ENCODE measurements around the gene DHRS2.

DHRS2 gene

GRCh38 chr14:23613242-23614070 lies 22.7 kb upstream of the DHRS2 start:
- no peak for FAIRE-seq

DNA sequence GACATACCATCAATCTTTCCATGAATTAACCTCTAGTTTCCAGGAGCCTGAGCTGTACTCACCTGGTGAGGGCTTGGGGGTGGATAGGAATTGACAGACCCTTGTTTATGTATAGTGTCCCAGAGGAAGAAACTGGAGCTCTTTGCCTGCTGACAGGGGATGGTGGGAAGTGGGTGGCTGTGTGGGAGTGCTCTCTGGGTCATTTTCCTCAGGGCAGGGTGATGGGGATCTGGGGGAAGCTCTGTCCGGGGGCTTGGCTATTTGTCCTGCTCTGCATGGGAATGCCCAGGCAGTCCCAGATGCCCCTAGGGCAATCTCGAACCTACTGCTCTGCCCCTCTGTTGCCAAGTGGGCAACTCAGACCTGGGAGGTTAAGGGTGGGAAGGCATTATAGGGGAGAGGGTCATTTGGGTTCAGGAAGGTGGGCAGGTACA lies 21.8 kb upstream of the DHRS2 start:
- no peak for FAIRE-seq

DNA sequence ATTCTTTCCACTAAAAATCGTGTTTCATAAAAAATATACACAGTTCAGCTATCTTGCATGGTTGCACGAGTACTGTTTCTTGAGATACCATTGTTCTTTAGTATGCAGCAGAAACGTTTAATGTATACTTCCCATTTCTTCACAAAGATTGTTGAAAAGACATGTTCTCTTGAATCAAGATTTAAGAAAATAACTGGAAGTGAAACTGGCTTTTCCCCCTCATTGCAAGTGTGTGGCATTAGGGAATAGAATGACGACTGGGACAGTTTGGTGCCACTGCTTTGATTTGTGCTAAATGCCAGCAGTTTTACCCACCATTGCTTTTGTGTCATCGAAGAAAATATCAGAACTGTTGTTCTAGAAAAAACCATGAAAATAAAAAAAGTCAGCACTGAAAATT lies 20.3 kb upstream of the DHRS2 start:
- no peak for FAIRE-seq

- FAIRE-seq: no peak
Observed at GRCh38 chr14:23617539-23617938, 18.6 kb upstream of the DHRS2 start.

DNA sequence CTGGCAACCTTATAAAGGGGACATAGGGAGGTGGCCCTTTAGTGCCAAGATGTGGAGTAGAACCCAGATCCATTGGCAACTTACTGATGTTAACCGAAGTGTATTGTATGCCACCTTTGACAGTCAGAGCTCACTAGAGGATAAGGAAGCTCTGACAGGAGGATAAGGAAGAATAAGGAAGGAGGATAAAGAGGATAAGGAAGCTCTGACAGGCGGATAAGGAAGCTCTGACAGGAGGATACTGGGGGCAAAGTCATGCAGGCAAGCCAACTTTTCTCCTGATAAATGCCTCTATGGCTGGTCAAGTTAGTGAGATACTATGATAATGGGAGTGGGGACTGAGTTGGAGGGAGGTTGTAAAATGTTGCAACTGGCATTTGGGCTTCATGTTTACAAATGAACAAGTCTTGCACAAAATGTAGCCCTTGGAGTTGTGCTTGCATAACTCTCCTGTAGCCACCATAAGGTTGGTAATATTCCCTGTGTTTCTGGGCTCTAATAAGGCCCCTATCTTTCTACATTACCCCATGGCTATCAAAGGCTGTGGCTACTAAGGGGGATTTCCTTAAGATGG lies 17.7 kb upstream of the DHRS2 start:
- FAIRE-seq: no peak

GRCh38 chr14:23620177-23620702 lies 15.9 kb upstream of the DHRS2 start:
- FAIRE-seq: no peak

- no peak for FAIRE-seq
Observed at GRCh38 chr14:23621204-23621931, 14.8 kb upstream of the DHRS2 start.

DNA sequence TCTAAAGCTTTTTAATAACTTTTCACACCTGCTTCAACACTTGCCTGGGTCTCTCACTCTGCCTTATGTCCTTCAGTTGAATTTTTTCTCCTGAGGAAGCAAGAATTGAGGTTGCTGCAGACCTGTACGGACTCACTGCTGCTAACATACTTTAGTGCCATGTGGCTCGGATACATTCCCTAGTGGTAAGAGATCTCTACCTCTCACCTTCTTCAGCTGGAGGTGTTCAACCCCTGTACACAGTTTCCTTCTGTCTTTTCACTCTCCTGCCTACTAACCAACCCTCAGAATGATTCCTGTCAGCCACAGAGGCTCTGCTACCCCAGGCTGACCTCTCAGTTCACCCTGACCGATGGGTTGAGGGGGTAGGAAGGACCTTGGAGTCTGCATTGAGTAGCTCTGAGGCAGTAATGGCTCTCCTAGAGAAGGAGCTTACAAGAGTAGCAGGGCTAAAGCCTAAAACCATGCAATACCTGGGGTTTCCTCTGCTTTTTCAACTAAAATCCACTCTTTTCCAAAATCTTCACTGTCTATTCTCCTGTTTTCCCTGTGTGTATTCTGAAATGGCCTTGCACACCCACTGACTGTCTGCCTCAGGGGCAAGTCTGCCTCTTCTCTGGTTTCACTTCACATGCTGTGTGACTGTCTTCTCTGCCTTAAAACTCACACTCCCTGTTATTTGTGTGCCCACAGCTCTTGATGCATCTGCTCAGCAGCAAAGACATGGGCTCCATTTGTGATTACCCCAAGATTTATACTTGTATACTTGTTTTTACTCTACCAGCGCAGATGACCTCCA lies 14.0 kb upstream of the DHRS2 start:
- FAIRE-seq: no peak

- no peak for FAIRE-seq
Observed at GRCh38 chr14:23622990-23623389, 13.2 kb upstream of the DHRS2 start.

DNA sequence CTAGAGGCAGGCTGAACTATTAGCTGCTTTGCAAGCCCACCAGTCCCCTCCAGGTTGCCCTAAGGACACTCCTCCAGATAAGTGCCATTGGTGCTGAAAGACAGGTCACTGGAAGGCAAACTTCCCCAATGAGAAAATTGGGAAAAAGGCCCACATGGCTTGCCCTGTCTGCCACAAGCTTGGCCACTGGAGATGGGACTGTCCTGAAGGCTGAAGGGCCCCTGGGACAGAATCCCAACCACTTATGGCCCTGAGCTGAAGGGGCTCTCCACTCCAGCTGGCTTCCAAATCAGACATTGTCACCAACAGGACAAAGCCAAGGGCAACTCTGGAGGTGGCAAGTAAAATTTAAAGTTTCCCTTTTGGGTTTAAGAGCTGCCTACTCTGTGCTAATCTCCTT lies 12.2 kb upstream of the DHRS2 start:
- no peak for FAIRE-seq

GRCh38 chr14:23624830-23625404 lies 11.2 kb upstream of the DHRS2 start:
- FAIRE-seq: no peak

GRCh38 chr14:23626946-23627345 lies 9.2 kb upstream of the DHRS2 start:
- no peak for FAIRE-seq

DNA sequence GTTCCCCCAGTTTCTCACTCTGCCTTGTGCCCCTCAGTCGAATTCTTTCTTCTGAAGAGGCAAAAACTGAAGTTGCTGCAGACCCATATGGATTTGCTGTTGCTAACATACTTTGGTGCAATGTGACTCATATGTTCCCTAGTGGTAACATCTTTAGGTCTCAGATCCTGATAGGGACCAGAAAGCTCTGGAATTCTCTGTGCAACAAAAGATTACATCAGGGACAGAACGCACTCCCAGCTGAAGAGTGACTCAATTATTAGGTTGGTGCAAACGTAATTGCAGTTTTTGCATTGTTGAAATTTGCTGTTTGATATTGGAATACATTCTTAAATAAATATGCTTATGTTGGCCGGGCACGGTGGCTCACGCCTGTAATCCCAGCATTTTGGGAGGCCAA lies 8.2 kb upstream of the DHRS2 start:
- no peak for FAIRE-seq

DNA sequence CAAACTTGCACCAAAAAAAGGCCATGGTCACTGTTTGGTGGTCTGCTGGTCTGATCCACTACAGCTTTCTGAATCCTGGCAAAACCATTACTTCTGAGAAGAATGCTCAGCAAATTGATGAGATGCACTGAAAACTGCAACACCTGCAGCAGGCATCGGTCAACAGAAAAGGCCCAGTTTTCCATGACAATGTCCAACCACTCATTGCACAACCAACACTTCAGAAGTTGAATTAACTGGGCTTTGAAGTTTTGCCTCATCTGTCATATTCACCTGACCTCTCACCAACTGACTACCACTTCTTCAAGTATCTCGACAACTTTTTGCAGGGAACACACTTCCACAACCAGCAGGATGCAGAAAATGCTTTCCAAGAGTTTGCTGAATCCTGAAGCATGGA lies 7.0 kb upstream of the DHRS2 start:
- no peak for FAIRE-seq

- no peak for FAIRE-seq
Observed at GRCh38 chr14:23629832-23630396, 6.2 kb upstream of the DHRS2 start.

GRCh38 chr14:23630687-23631086 lies 5.5 kb upstream of the DHRS2 start:
- no peak for FAIRE-seq

- FAIRE-seq: no peak
Observed at GRCh38 chr14:23631234-23631633, 4.9 kb upstream of the DHRS2 start.

DNA sequence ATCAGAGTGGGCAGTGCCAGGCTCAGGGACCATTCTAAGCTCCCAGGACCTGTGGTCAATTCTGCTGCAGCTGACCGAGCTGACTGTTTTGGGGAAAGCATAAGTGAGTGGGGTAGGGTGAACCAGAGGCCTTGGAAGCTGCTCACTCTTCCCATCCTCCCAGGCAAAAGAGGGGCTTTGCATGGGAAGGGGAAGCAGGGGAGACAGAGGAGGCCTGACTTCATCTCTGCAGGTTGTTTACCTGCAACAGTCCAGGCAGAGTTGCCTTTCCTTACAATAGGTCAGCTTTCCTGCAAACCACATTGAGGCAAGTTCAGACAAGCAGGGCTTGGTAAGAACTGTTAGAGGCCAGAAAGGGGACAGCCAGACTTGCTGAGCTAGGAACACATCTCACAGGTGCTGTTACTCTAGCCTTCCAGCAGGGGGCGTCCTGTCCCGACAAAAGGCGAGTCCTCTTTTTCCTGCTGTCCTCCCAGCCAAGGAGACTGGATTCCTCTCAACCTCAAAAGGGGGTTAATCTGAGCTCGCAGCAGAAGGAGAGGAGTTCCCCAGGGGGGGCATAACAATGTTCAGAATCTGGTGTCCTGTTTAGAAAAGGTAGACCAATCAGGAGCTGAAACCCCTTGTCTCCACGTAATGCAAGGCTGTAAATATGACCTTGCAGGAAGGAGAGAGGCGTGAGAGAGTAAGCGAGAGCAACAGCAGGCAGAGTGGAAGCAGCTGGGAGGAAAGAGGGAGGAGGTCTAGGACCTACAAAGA lies 4.3 kb upstream of the DHRS2 start:
- no peak for FAIRE-seq

- no peak for FAIRE-seq
Observed at GRCh38 chr14:23632461-23633159, 3.6 kb upstream of the DHRS2 start.

DNA sequence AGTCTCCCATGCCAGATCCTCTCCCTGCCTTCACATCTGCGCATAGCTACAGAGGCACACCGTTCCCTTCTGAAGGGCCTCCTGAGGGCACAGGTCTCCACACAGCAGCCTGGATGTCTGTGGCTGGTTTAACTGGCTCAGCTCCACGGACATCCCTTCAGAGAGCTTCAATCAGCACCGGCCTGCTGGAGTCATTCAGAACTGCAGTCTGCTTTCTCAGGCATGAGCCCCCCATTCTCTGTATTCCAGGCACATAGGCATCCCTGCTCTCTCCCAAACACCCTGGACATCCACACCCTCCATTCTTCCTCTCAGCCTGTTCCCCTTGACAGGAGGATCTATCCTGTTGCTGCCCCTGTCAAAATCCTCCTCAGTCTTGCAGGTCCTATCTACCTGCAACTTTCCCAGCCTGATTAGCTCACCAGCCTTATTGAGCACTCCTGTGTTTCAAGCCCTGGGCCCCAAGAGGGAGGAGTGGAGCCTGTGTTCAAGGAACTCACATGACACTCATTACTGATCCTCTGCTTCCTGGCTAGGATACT lies 2.9 kb upstream of the DHRS2 start:
- FAIRE-seq: no peak
